GM19328 (cell line): Measurements from ENCODE around the gene LINGO3.

Source experiments
- ATAC-seq: cut with Tn5 transposase; IDR thresholded peaks from one replicate; pipeline ENCODE4 v1.9.1; 2021; ENCODE audit warnings: mild to moderate bottlenecking, moderate library complexity; ENCODE audit not compliant: unreplicated experiment

The LINGO3 gene

DNA sequence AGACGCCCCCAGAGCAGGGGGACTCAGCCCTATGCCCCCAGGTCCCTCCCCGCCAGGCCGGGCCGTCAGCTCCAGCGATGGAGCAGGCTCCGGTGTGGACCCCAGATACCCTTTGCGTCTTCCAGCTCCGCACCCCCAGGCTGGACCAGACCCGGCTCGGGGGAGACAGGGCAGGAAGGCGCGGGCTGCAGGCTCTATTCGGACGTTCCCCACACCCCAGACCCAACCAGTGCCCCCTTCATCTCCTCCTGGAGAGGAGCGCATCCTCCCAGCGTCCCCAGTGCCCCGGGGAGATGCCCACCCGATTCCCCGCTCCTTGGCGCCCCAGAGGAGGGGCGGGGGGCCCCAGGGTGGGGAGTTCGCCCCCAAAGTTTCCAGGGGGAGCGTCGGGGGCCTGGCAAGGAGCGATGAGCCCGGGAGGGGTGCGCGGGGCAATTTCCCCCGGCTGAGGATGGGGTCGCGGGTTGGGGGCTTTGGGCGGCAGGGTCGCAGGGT is 389 bp downstream of the LINGO3 start:
- no peak for ATAC-seq

GRCh38 chr19:2306971-2307370 is 983 bp downstream of the LINGO3 start:
- no peak for ATAC-seq

GRCh38 chr19:2306281-2306806 is 1.6 kb downstream of the LINGO3 start:
- no peak for ATAC-seq

DNA sequence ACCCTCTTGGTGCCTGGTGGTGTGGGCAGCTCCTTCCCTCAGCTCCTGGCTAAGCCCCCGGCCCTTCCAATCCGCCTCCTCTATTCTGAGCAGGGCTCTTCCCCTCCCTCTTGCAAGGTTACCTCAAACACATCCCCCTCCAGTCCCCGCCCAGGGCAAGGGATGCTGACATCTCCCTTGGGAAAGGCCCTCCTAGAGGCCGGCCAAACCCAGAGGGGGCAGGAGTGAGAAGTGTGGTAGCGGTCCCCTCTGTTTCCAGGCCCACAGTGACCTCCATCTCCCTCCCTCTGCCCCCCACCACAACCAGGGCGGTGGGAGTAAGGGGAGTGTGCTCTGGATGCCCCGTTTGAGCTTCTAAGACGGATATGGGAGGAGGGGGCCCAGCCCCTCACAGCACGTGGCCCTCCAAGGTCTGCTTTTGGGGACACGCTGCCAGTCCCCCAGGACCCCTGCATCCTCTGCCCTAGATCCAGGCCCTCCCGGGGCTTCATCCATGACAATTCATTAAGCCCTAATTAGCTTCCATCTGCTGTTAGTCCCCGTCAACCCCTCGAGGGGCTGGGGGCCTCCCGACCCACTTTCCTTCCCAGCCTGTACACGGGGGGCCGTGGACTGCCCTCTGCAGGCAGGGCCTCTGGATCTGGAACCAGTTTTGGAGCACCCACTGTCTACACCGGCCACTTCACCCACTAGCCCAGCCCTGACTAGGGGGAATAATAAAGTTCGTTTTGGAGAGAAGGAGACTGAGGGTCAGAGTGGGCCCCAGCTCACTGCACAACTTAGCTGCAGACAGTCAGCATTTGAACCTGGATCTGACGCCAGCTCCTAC is 2.3 kb downstream of the LINGO3 start:
- ATAC-seq, result no peak

DNA sequence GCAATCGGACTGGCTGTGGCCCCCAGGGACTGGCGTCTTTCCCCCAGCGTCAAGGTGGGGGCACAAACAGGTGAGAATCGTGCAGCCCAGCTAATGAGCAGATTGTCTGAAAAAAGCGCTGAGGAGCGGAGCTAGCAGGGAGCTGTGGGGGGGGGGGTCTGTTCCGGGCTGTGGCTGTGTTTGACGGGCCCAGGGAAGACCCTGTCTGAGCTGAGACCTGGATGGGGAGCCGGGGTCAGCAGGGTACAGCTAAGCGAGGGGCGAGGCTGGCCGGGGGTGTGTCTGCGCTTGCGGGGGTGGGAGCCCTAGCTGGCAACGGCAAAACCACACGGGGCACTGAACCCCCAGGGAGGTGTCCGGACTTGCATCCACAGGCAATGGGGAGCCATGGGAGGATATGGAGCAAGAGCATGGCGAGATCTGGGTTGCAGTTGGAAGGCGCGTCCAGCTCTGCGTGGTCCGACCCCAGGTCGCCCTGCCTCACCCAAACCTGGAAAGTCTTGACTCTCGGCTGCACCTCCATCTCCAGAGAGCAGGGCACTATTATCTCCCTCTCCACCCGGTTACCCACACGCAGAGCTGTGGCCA is 4.6 kb downstream of the LINGO3 start:
- no peak for ATAC-seq

DNA sequence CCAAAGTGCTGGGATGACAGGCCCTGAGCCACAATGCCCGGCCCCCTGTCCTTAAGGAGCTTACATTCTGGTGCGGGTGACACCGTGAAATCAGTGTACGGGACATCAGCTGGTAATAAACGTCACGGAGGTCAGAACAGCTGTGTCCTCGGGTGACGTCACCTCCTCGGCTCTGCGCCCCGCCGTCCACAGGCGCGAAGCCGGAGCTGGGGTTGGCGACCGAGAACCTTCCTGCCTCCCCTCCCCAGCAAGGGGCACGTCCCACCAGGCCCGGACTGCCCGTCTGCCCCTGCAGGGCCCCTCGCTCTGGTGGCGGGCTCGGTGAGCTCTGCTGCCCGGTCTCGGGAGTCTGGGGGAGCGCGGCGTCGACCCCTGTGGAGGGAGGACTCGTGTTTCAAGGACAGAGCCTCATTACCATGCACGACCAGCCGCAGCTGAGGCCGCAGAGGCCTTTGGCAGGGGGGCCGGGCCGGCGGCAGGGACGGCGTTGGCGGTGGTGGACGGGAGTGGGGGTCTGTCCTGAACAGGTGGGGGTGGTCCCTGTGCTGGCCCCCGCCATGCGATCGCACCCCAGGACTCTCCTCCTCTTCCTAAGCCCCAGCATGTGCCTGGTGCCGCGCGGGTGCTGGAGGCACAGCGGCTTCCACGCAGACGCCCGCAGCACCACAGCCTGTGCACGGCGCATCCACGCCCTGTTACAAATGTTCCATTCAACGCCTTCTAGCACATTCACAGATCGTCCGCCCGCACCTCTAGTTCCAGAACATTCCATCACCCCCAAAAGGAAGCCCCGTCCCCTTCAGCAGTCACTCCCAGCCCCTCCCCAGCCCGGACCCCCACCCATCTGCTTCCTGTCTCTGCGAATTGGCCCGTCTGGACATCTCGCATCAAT is 5.4 kb downstream of the LINGO3 start:
- ATAC-seq, result no peak

- ATAC-seq, result no peak
Observed at GRCh38 chr19:2300533-2300932, 7.4 kb downstream of the LINGO3 start.

- no peak for ATAC-seq
Observed at GRCh38 chr19:2296141-2296540, 11.8 kb downstream of the LINGO3 start.

DNA sequence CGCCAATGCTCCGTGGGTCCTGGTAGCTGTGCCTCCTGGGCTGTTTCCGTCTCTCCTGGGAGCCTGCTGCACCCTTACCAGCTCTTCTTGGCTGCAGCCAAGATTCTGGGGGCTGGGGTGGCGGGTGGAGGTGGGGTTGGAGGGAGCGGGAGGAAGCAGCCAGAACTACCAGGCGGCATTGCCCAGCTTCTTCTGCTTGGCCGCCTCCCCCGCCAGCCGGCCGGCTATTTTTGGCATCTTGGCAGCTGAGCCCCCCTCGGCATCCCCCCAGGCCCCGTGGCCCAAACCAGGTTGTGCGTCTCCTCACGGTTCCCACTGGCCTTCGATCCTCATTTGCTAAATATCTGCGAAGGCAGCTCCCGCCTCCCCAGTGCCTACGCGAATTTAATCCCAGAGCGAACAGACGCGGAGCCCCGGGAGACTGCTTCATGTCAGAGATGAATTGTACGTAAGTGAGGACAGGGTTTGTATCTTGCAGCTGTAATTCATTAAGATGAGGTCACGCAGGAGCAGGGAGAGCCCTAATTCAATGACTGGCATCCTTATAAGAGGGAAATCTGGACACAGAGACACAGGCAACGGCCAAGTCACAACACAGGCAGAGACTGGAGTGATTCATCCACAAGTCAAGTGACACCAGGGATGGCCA is 13.1 kb downstream of the LINGO3 start:
- ATAC-seq, result no peak

DNA sequence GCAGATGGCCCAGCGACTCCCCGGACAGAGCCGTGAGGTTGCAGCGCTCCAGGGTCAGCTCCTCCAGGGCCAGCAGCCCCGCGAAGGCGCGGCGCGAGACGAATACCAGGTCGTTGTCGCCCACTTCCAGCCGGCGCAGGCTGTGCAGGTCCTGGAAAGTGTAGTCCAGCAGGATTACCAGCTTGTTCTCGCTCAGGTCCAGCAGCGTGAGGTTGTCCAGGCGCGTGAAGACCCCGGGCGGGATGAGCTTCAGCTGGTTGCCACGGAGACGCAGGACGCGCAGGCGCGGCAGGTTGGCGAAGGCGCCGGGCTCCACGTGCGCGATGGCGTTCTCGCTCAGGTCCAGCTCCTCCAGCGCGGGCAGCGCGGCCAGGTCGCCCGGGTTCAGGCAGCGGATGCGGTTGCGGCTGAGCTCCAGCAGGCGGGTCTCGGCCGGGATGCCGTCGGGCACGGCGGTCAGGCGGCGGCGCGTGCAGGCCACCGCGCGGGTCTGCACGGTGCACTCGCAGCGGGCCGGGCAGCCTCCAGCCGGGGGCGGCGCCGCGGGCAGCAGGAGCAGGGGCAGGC is 16.7 kb downstream of the LINGO3 start:
- no peak for ATAC-seq

- ATAC-seq, result no peak
Observed at GRCh38 chr19:2290441-2291184, 17.3 kb downstream of the LINGO3 start.

- no peak for ATAC-seq
Observed at GRCh38 chr19:2289714-2290435, 18.1 kb downstream of the LINGO3 start.

DNA sequence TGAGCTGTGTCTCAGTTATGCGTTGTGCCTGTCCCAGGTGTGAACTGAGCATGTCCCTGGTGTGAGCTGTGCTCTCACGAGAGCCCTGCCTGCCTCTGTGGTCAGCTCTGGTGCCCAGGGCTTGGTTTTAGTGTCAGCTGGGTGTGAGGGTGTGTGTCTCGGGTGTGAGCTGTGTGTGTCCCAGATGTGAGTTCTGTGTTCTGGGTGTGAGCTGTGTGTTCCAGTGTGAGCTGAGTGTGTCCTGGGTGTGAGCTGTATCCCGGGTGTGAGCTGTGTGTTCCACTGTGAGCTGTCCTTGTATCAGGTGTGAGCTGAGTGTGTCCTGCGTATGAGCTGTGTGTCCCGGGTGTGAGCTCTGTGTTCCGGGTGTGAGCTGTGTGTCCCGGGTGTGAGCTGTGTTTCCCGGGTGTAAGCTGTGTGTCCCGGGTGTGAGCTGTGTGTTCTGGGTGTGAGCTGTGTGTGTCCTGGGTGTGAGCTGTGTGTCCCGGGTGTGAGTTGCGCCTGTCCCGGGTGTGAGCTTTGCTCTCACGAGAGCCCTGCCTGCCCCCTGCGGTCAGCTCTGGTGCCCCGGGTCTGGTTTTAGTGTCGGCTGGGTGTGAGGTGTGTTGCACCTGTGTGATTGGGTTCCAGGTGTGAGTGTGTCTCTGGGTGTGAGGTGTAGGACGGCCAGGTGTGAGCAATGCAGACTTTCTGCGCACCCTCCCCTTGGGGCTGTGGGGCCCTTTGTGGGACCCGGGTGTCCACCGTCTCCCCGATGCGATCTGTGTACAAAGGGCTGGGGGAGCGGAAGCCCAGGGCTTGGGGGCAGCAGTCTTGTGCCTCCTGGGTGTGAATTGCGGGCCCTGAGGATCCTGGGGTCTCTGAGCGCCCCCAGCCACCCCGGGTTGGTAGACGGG is 18.9 kb downstream of the LINGO3 start:
- ATAC-seq, result no peak

GRCh38 chr19:2288338-2288817 is 19.6 kb downstream of the LINGO3 start:
- ATAC-seq, result no peak

GRCh38 chr19:2287585-2288337 is 20.2 kb downstream of the LINGO3 start:
- no peak for ATAC-seq

GRCh38 chr19:2286402-2287140 is 21.4 kb downstream of the LINGO3 start:
- no peak for ATAC-seq
